HL-60 (cell line): ENCODE results near the gene AMMECR1.

Experiments
- DNase-seq, 2 experiments: peaks; one replicate each; pipeline ENCODE4 v3.0.0-alpha.2; 2010 to 2020; ENCODE audit warnings: low read depth in 1 of 2, low spot score in 1 of 2
- H3K27ac ChIP-seq: fragments of 250-450 bp; sonication (Bioruptor Pico); replicated peaks from 2 replicates; pipeline ENCODE4 v1.5.1; 2020; ENCODE audit warnings: mild to moderate bottlenecking, moderate library complexity
- H3K27me3 ChIP-seq: fragments of 250-450 bp; sonication (Bioruptor Pico); 2 replicates; pipeline ENCODE4 v1.5.1; 2021; ENCODE audit warnings: mild to moderate bottlenecking, moderate library complexity; ENCODE audit not compliant: insufficient read depth, poor library complexity, severe bottlenecking
- H3K4me3 ChIP-seq: replicated peaks from 2 replicates; pipeline ENCODE4 v1.5.1; 2011; ENCODE audit warnings: mild to moderate bottlenecking, control low read depth, low read length; ENCODE audit not compliant: insufficient read depth
- CTCF ChIP-seq: IDR thresholded peaks from one replicate; pipeline ENCODE4 v1.5.1; 2011; ENCODE audit warnings: low read length, control low read depth, inconsistent platforms; ENCODE audit not compliant: insufficient read depth
- GABPA ChIP-seq: IDR thresholded peaks from 2 replicates; pipeline ENCODE4 v1.6.1; 2012; ENCODE audit warnings: low read depth
- POLR2AphosphoS5 ChIP-seq: IDR thresholded peaks from 2 replicates; pipeline ENCODE4 v1.6.1; 2012; ENCODE audit warnings: low read depth
- SPI1 ChIP-seq: IDR thresholded peaks from 2 replicates; pipeline ENCODE4 v1.6.1; 2012; ENCODE audit warnings: low read depth, mild to moderate bottlenecking, borderline replicate concordance
- TF ChIP-seq, protein P1 (sequence below): IDR thresholded peaks from 2 replicates; pipeline ENCODE4 v1.6.1; 2012; ENCODE audit warnings: low read depth; ENCODE audit not compliant: insufficient replicate concordance

AMMECR1 gene

GRCh38 chrX:110153244-110153643 is 164.6 kb downstream of the AMMECR1 start:
- DNase-seq, result no peak
- TF ChIP-seq POLR2AphosphoS5 (no peak), CTCF (no peak)
- TF ChIP-seq, protein P1, sequence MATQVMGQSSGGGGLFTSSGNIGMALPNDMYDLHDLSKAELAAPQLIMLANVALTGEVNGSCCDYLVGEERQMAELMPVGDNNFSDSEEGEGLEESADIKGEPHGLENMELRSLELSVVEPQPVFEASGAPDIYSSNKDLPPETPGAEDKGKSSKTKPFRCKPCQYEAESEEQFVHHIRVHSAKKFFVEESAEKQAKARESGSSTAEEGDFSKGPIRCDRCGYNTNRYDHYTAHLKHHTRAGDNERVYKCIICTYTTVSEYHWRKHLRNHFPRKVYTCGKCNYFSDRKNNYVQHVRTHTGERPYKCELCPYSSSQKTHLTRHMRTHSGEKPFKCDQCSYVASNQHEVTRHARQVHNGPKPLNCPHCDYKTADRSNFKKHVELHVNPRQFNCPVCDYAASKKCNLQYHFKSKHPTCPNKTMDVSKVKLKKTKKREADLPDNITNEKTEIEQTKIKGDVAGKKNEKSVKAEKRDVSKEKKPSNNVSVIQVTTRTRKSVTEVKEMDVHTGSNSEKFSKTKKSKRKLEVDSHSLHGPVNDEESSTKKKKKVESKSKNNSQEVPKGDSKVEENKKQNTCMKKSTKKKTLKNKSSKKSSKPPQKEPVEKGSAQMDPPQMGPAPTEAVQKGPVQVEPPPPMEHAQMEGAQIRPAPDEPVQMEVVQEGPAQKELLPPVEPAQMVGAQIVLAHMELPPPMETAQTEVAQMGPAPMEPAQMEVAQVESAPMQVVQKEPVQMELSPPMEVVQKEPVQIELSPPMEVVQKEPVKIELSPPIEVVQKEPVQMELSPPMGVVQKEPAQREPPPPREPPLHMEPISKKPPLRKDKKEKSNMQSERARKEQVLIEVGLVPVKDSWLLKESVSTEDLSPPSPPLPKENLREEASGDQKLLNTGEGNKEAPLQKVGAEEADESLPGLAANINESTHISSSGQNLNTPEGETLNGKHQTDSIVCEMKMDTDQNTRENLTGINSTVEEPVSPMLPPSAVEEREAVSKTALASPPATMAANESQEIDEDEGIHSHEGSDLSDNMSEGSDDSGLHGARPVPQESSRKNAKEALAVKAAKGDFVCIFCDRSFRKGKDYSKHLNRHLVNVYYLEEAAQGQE, result no peak
- Histone ChIP-seq H3K27ac (no peak overlapping the region), H3K4me3 (no peak overlapping the region), H3K27me3 (no peaks in the 10 kb centered on the region)

- TF ChIP-seq, protein P1, result no peak
- TF ChIP-seq SPI1 (no peak), CTCF (no peak), POLR2AphosphoS5 (no peak), GABPA (no peak)
- peak in 1 of 2 experiments; percentile 47 for DNase-seq
- no peak overlapping the region for H3K4me3 ChIP-seq
- no peak overlapping the region for H3K27ac ChIP-seq
- no peaks in the 10 kb centered on the region for H3K27me3 ChIP-seq
These were observed 171.4 kb downstream of the AMMECR1 start for GRCh38 chrX:110146521-110146920.

DNA sequence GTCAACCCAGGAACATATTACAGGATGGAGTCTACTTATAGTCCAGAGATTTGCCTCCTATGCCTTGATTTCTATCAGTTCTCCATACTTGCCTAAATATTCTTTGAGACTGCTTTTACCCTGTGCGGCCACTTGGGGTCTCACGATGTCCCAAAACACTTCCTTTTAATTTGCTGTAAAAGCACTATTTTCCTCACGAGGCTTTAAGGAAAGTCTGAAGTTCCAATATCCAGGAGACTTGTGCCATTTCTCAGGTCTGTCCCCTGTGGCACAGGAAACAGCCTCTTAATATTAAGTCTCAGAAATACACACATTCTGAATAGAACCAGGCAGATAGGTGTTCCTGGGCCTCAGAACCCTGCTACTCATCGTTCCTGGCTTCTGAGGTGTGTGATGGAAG is 172.0 kb downstream of the AMMECR1 start:
- TF ChIP-seq SPI1 (peak; percentile 67; the same call in 1 of the 2 replicates), POLR2AphosphoS5 (no peak), CTCF (peak; percentile 18)
- TF ChIP-seq, protein P1, result no peak
- peak in 1 of 2 experiments; percentile 29 for DNase-seq
- Histone ChIP-seq H3K4me3 (no peak overlapping the region), H3K27ac (no peak overlapping the region), H3K27me3 (no peaks in the 10 kb centered on the region)
